HCT116 (cell line): ENCODE measurements around the gene SUN3. TPM values are rescaled to one million over a fixed set of nuclear protein-coding genes. Genes with fewer than 3 reads are reported as not detected.

Source experiments
- ATAC-seq: fragments of 200-7000 bp; cut with Tn5 transposase; 2 replicates; pipeline ENCODE4 v1.9.1; 2020; ENCODE audit warnings: mild to moderate bottlenecking, moderate library complexity
- BruUV-seq: library from RNA; stranded (reverse); fragments of 400-500 nt; replicated peaks from 2 replicates; lab custom pipeline; 2021; lab: Mats Ljungman, UMichigan
- CTCF ChIA-PET: fragments of 300-600 bp; sonication (Branson Sonifier 250); formaldehyde crosslinking; loops from one replicate; lab custom pipeline; 2021; ENCODE audit warnings: antibody characterized with exemption; lab: Charles Lee
- POLR2A ChIA-PET: fragments of 300-600, 350-600 bp; sonication (Branson Sonifier 250); formaldehyde crosslinking; loops from one replicate; lab custom pipeline; 2021; ENCODE audit warnings: antibody characterized with exemption; lab: Charles Lee
- RAD21 ChIA-PET, 2 experiments: fragments of 300-600 bp; sonication (Branson Sonifier 250); formaldehyde crosslinking; loops; one replicate each; lab custom pipeline; 2023; ENCODE audit warnings: low total read pairs in 2 of 2; ENCODE audit not compliant: uncharacterized antibody in 2 of 2, unreplicated experiment in 2 of 2, low non-redundant PET in 1 of 2; lab: Charles Lee
- DNase-seq: peaks from one replicate; pipeline ENCODE4 v3.0.0-alpha.2; 2010; ENCODE audit warnings: low read depth, low spot score
- H2AFZ ChIP-seq: fragments of 200-600 bp; shearing (Covaris generic), sonication (generic); 2 replicates; pipeline ENCODE4 v1.6.1; 2017; ENCODE audit warnings: low read depth, mixed run types, mixed read lengths, antibody characterized with exemption, low read length; ENCODE audit not compliant: poor library complexity, severe bottlenecking
- H3K27ac ChIP-seq: 2 replicates; pipeline ENCODE4 v1.5.1; 2012; ENCODE audit warnings: low read depth, low read length
- H3K27me3 ChIP-seq: fragments of 200-600 bp; sonication (generic); 2 replicates; pipeline ENCODE4 v1.6.1; 2016; ENCODE audit warnings: mixed run types, low read length, mixed read lengths; ENCODE audit not compliant: insufficient read depth
- H3K36me3 ChIP-seq, 2 experiments: fragments of 200-500 bp in 1 of 2; fragments of 200-600 bp in 1 of 2; sonication (Bioruptor generic) in 1 of 2; sonication (generic) in 1 of 2; 2 replicates each; pipeline versions ENCODE4 v1.5.1 to v1.6.1; 2014 to 2016; ENCODE audit warnings: low read length in 2 of 2, inconsistent platforms in 1 of 2, mixed read lengths in 1 of 2, mixed run types in 1 of 2; ENCODE audit not compliant: insufficient read depth in 2 of 2, control insufficient read depth in 1 of 2
- H3K4me1 ChIP-seq, 2 experiments: fragments of 200-600 bp in 1 of 2; sonication (generic) in 1 of 2; 2 replicates each; pipeline versions ENCODE4 v1.5.1 to v1.6.1; 2012 to 2017; ENCODE audit warnings: low read length in 2 of 2, inconsistent platforms in 1 of 2, mild to moderate bottlenecking in 1 of 2, mixed read lengths in 1 of 2, mixed run types in 1 of 2, moderate library complexity in 1 of 2; ENCODE audit not compliant: insufficient read depth in 2 of 2, control insufficient read depth in 1 of 2
- H3K4me2 ChIP-seq: fragments of 200-600 bp; sonication (generic); 2 replicates; pipeline ENCODE4 v1.6.1; 2017; ENCODE audit warnings: mixed run types, low read length, mixed read lengths
- H3K4me3 ChIP-seq, 2 experiments: fragments of 200-600 bp in 1 of 2; sonication (generic) in 1 of 2; replicated peaks in 1 of 2; 2 replicates each; pipeline ENCODE4 v1.5.1; 2011 to 2016; ENCODE audit warnings: low read length in 2 of 2, control low read depth in 1 of 2, low read depth in 1 of 2, mild to moderate bottlenecking in 1 of 2, mixed read lengths in 1 of 2, mixed run types in 1 of 2
- H3K79me2 ChIP-seq: fragments of 200-600 bp; sonication (generic); 2 replicates; pipeline ENCODE4 v1.6.1; 2017; ENCODE audit warnings: mild to moderate bottlenecking, mixed run types, low read length, moderate library complexity, mixed read lengths; ENCODE audit not compliant: insufficient read depth
- H3K9ac ChIP-seq: fragments of 200-600 bp; sonication (generic); 2 replicates; pipeline ENCODE4 v1.6.1; 2016; ENCODE audit warnings: low read length, mixed read lengths
- H3K9me2 ChIP-seq: fragments of 200-600 bp; sonication (generic), shearing (Covaris generic); 2 replicates; pipeline ENCODE4 v1.6.1; 2017; ENCODE audit warnings: mixed run types, mild to moderate bottlenecking, moderate library complexity; ENCODE audit not compliant: insufficient read depth
- H3K9me3 ChIP-seq, 2 experiments: fragments of 200-500 bp in 1 of 2; fragments of 200-600 bp in 1 of 2; sonication (Bioruptor generic) in 1 of 2; sonication (generic) in 1 of 2; 2 replicates each; pipeline ENCODE4 v1.6.1; 2014 to 2017; ENCODE audit warnings: low read length in 2 of 2, mixed read lengths in 2 of 2, inconsistent platforms in 1 of 2, low read depth in 1 of 2, mild to moderate bottlenecking in 1 of 2, mixed run types in 1 of 2, moderate library complexity in 1 of 2; ENCODE audit not compliant: control insufficient read depth in 1 of 2, insufficient read depth in 1 of 2
- H4K20me1 ChIP-seq: fragments of 200-600 bp; sonication (generic), shearing (Covaris generic); 2 replicates; pipeline ENCODE4 v1.6.1; 2017; ENCODE audit warnings: mixed run types, mild to moderate bottlenecking, moderate library complexity; ENCODE audit not compliant: insufficient read depth
- CBX3 ChIP-seq: IDR thresholded peaks from 2 replicates; pipeline ENCODE4 v1.6.1; 2012; ENCODE audit warnings: low read depth
- CEBPB ChIP-seq: IDR thresholded peaks from 2 replicates; pipeline ENCODE4 v1.6.1; 2012; ENCODE audit warnings: low read depth
- EGR1 ChIP-seq: IDR thresholded peaks from 2 replicates; pipeline ENCODE4 v1.6.1; 2012; ENCODE audit warnings: low read depth
- EZH2 ChIP-seq: fragments of 200-600 bp; sonication (generic); IDR thresholded peaks from 2 replicates; pipeline ENCODE4 v1.6.1; 2017; ENCODE audit warnings: antibody characterized with exemption, mixed run types
- FOSL1 ChIP-seq: IDR thresholded peaks from 2 replicates; pipeline ENCODE4 v1.6.1; 2012; ENCODE audit warnings: low read depth
- MAX ChIP-seq: IDR thresholded peaks from 2 replicates; pipeline ENCODE4 v1.6.1; 2012
- POLR2A ChIP-seq: IDR thresholded peaks from 2 replicates; pipeline ENCODE4 v1.7.0; 2011; ENCODE audit warnings: borderline replicate concordance; ENCODE audit not compliant: insufficient read depth, insufficient read length; ENCODE audit errors: extremely low read depth
- POLR2AphosphoS5 ChIP-seq: IDR thresholded peaks from 2 replicates; pipeline ENCODE4 v1.6.1; 2011; ENCODE audit warnings: mild to moderate bottlenecking, low read depth, low read length, moderate library complexity
- SIN3A ChIP-seq: IDR thresholded peaks from 2 replicates; pipeline ENCODE4 v1.6.1; 2012; ENCODE audit warnings: low read depth
- YY1 ChIP-seq: IDR thresholded peaks from 2 replicates; pipeline ENCODE4 v1.6.1; 2011; ENCODE audit warnings: low read length, low read depth, moderate library complexity, mild to moderate bottlenecking; ENCODE audit not compliant: insufficient replicate concordance; ENCODE audit errors: extremely low read depth
- ZFX ChIP-seq: fragments of 450-650 bp; IDR thresholded peaks from 2 replicates; pipeline ENCODE4 v1.6.1; 2017
- ZNF274 ChIP-seq: fragments of 200-500 bp; sonication (Bioruptor generic); IDR thresholded peaks from 2 replicates; pipeline ENCODE4 v1.6.1; 2014; ENCODE audit warnings: mild to moderate bottlenecking, low read depth, low read length, inconsistent platforms
- intact Hi-C: fragments of 100-400 bp; cut with micrococcal nuclease; formaldehyde crosslinking; loops from 2 replicates; pipeline ENCODE4 v1.10.0; 2022
- total RNA-seq: library from RNA; stranded (reverse); gene quantifications from one replicate; pipeline ENCODE4 v1.2.1, GENCODE V29; 2021; ENCODE audit not compliant: unreplicated experiment

The SUN3 gene
- total RNA-seq, 1 experiment from 2014 or later: 4.5 TPM

GRCh38 chr7:47967123-47967522 is 61.8 kb downstream of the SUN3 start:
- peaks cover 3 to 4% of the 10 kb centered on the region in 2 experiments; a peak in 2 of 4 replicates for H3K4me1 ChIP-seq
- H3K9me2 ChIP-seq: no peaks in the 10 kb centered on the region
- POLR2A ChIA-PET: no interaction called here
- no peak overlapping the region for H3K27ac ChIP-seq
- H3K79me2 ChIP-seq: no peaks in the 10 kb centered on the region; the same call in 1 of the 2 replicates
- H3K9ac ChIP-seq: no peak overlapping the region
- intact Hi-C loops: no loop called here
- peaks cover 30 to 49% of the 10 kb centered on the region in 2 experiments for H3K36me3 ChIP-seq
- H4K20me1 ChIP-seq: no peaks in the 10 kb centered on the region
- TF ChIP-seq YY1: no peak
- no peak for TF ChIP-seq ZNF274
- no peak for TF ChIP-seq ZFX
- no peak for TF ChIP-seq CEBPB
- TF ChIP-seq CBX3: no peak
- TF ChIP-seq EZH2: no peak
- BruUV-seq: no TSS peak
- H3K9me3 ChIP-seq: no peaks in the 10 kb centered on the region
- no peaks in the 10 kb centered on the region for H3K27me3 ChIP-seq
- no peak for DNase-seq
- ATAC-seq: no peak
- H3K4me3 ChIP-seq: no peak overlapping the region
- RAD21 ChIA-PET: no interaction called here
- H3K4me2 ChIP-seq: no peak overlapping the region
- CTCF ChIA-PET: interaction anchor here (1.1 kb wide), 1 partner anchor 701 kb away, joined by 3 read pairs; no protein-coding TSS in a partner anchor
- no peak overlapping the region for H2AFZ ChIP-seq

- Histone ChIP-seq H3K27ac (no peak overlapping the region), H3K9me3 (no peaks in the 10 kb centered on the region), H3K9ac (no peak overlapping the region), H3K79me2 (no peaks in the 10 kb centered on the region; the same call in 1 of the 2 replicates), H2AFZ (no peak overlapping the region), H3K4me2 (no peak overlapping the region), H4K20me1 (no peaks in the 10 kb centered on the region), H3K4me3 (no peak overlapping the region), H3K36me3 (peaks cover 33 to 60% of the 10 kb centered on the region in 2 experiments), H3K27me3 (no peaks in the 10 kb centered on the region), H3K4me1 (peaks cover 2 to 4% of the 10 kb centered on the region in 2 experiments; a peak in 2 of 4 replicates), H3K9me2 (no peaks in the 10 kb centered on the region)
- TF ChIP-seq ZFX (no peak), EZH2 (no peak), CBX3 (no peak), POLR2AphosphoS5 (no peak), MAX (no peak), POLR2A (no peak), EGR1 (no peak), SIN3A (no peak), FOSL1 (no peak), ZNF274 (no peak), CEBPB (no peak)
- DNase-seq (no peak), ATAC-seq (no peak)
- ChIA-PET CTCF (interaction anchor here (1.2 kb wide), 1 partner anchor 145 kb away, joined by 3 read pairs; no protein-coding TSS in a partner anchor), POLR2A (no interaction called here), RAD21 (no interaction called here)
- intact Hi-C loops: no loop called here
- BruUV-seq: no TSS peak
These were observed 63.5 kb downstream of the SUN3 start for GRCh38 chr7:47965456-47965855.
